ENCODE results near the gene ADAMTSL1. TPM values are rescaled to one million over a fixed set of nuclear protein-coding genes. Genes with fewer than 3 reads are reported as not detected.

The ADAMTSL1 gene
- total RNA-seq, 6 experiments from 2014 or later: 37.3 to 98.1 (median 90.8) TPM

GRCh38 chr9:18887546-18887945 lies 413.6 kb downstream of the ADAMTSL1 start:
- H3K9me3 Mint-ChIP-seq: peaks cover 6% of the 10 kb centered on the region; the same call in 1 of the 2 replicates
- no peak for DNase-seq
- H3K4me1 Mint-ChIP-seq (ENCODE audit: low read depth): peaks cover under 1% of the 10 kb centered on the region; the same call in 1 of the 2 replicates
- H3K27ac Mint-ChIP-seq: no peak overlapping the region
- H3K27me3 Mint-ChIP-seq (ENCODE audit: insufficient read depth): no peaks in the 10 kb centered on the region; the same call in none of the 2 replicates
- TF ChIP-seq CTCF (IDR thresholded peaks at IDR 0.05): no peak
- H3K36me3 Mint-ChIP-seq (ENCODE audit: low read depth): peaks cover 48% of the 10 kb centered on the region
- no peak overlapping the region for H3K4me3 Mint-ChIP-seq

GRCh38 chr9:18888290-18888689 lies 414.3 kb downstream of the ADAMTSL1 start:
- Mint-ChIP-seq H3K27me3 (ENCODE audit: insufficient read depth) (no peaks in the 10 kb centered on the region; the same call in none of the 2 replicates), H3K4me3 (no peak overlapping the region), H3K4me1 (ENCODE audit: low read depth) (peaks cover 8% of the 10 kb centered on the region), H3K36me3 (ENCODE audit: low read depth) (peaks cover 49% of the 10 kb centered on the region), H3K27ac (no peak overlapping the region; the same call in 1 of the 2 replicates), H3K9me3 (peaks cover 3% of the 10 kb centered on the region; the same call in 1 of the 2 replicates)
- TF ChIP-seq CTCF (IDR thresholded peaks at IDR 0.05): no peak
- no peak for DNase-seq

- Mint-ChIP-seq H3K27ac (no peak overlapping the region), H3K4me3 (no peak overlapping the region), H3K4me1 (ENCODE audit: low read depth) (peaks cover 13% of the 10 kb centered on the region), H3K27me3 (ENCODE audit: insufficient read depth) (no peaks in the 10 kb centered on the region; the same call in 1 of the 2 replicates), H3K36me3 (ENCODE audit: low read depth) (peaks cover 57% of the 10 kb centered on the region), H3K9me3 (peaks cover 4% of the 10 kb centered on the region)
- DNase-seq: no peak
- TF ChIP-seq CTCF (IDR thresholded peaks at IDR 0.05): no peak
Measured at GRCh38 chr9:18889550-18889949, 415.6 kb downstream of the ADAMTSL1 start.

- Mint-ChIP-seq H3K27me3 (ENCODE audit: insufficient read depth) (no peaks in the 10 kb centered on the region; the same call in 1 of the 2 replicates), H3K27ac (no peak overlapping the region)
Measured at GRCh38 chr9:18890372-18890771, 416.4 kb downstream of the ADAMTSL1 start.

DNA sequence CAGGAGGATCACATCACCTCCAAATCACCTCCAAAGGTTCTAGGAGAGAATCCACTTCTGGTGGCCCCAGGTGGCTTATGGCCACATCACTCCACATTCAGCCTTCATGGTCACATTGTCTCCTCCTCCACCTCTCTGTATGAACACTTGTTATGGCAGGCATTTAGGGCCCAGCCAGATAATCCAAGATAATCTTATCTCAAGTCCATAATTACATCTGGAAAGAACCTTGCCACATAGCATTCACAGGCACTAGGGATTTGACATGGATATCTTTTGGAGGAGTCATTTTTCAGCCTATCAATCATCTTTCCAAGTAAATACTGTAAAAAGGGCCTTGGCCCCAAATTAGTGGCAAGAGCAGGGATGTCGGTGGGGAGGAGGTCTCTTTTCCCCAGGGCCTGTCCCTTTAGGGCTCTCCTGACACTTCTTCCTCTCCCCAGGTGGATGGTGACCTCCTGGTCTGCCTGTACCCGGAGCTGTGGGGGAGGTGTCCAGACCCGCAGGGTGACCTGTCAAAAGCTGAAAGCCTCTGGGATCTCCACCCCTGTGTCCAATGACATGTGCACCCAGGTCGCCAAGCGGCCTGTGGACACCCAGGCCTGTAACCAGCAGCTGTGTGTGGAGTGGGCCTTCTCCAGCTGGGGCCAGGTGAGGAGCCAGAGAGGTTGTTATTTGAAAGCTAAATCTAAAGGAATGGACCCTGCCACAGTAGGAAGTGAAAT lies 418.2 kb downstream of the ADAMTSL1 start:
- H3K27me3 Mint-ChIP-seq (ENCODE audit: insufficient read depth): no peaks in the 10 kb centered on the region; the same call in none of the 2 replicates
- no peak for DNase-seq
- H3K36me3 Mint-ChIP-seq (ENCODE audit: low read depth): peaks cover 72% of the 10 kb centered on the region
- TF ChIP-seq CTCF (IDR thresholded peaks at IDR 0.05): no peak
- peaks cover 13% of the 10 kb centered on the region for H3K4me1 Mint-ChIP-seq (ENCODE audit: low read depth)
- H3K4me3 Mint-ChIP-seq: no peak overlapping the region
- H3K9me3 Mint-ChIP-seq: peaks cover 23% of the 10 kb centered on the region
- no peak overlapping the region for H3K27ac Mint-ChIP-seq

More at GRCh38 chr9:18890372-18890771, 416.4 kb downstream of the ADAMTSL1 start:
- Mint-ChIP-seq H3K4me3 (no peak overlapping the region), H3K9me3 (peaks cover 12% of the 10 kb centered on the region), H3K36me3 (ENCODE audit: low read depth) (peaks cover 57% of the 10 kb centered on the region), H3K4me1 (ENCODE audit: low read depth) (peaks cover 13% of the 10 kb centered on the region)
- no peak for TF ChIP-seq CTCF (IDR thresholded peaks at IDR 0.05)
- no peak for DNase-seq
